ENCODE measurements around the gene CIBAR2. TPM values are rescaled to one million over a fixed set of nuclear protein-coding genes. Genes with fewer than 3 reads are reported as not detected.

CIBAR2 gene
- total RNA-seq, 6 experiments from 2014 or later = not detected

GRCh38 chr16:85078226-85078625 is 34.0 kb downstream of the CIBAR2 start:
- TF ChIP-seq, protein P1, sequence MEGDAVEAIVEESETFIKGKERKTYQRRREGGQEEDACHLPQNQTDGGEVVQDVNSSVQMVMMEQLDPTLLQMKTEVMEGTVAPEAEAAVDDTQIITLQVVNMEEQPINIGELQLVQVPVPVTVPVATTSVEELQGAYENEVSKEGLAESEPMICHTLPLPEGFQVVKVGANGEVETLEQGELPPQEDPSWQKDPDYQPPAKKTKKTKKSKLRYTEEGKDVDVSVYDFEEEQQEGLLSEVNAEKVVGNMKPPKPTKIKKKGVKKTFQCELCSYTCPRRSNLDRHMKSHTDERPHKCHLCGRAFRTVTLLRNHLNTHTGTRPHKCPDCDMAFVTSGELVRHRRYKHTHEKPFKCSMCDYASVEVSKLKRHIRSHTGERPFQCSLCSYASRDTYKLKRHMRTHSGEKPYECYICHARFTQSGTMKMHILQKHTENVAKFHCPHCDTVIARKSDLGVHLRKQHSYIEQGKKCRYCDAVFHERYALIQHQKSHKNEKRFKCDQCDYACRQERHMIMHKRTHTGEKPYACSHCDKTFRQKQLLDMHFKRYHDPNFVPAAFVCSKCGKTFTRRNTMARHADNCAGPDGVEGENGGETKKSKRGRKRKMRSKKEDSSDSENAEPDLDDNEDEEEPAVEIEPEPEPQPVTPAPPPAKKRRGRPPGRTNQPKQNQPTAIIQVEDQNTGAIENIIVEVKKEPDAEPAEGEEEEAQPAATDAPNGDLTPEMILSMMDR (IDR thresholded peaks at IDR 0.05) = no peak
- Mint-ChIP-seq H3K4me1 (ENCODE audit: low read depth) (no peaks in the 10 kb centered on the region; the same call in 1 of the 2 replicates), H3K27ac (no peak overlapping the region)

GRCh38 chr16:85077576-85078125 is 34.6 kb downstream of the CIBAR2 start:
- peaks cover 43% of the 10 kb centered on the region for H3K36me3 Mint-ChIP-seq (ENCODE audit: low read depth)
- H3K9me3 Mint-ChIP-seq = no peaks in the 10 kb centered on the region
- TF ChIP-seq, protein P1 (IDR thresholded peaks at IDR 0.05) = no peak
- H3K4me1 Mint-ChIP-seq (ENCODE audit: low read depth) = peaks cover 6% of the 10 kb centered on the region
- H3K27ac Mint-ChIP-seq = no peak overlapping the region
- no peak overlapping the region for H3K4me3 Mint-ChIP-seq
- no peak for DNase-seq
- H3K27me3 Mint-ChIP-seq (ENCODE audit: insufficient read depth) = no peaks in the 10 kb centered on the region; the same call in 1 of the 2 replicates

More at GRCh38 chr16:85078226-85078625, 34.0 kb downstream of the CIBAR2 start:
- peaks cover 39% of the 10 kb centered on the region for H3K36me3 Mint-ChIP-seq (ENCODE audit: low read depth)
- no peaks in the 10 kb centered on the region for H3K9me3 Mint-ChIP-seq
- H3K27me3 Mint-ChIP-seq (ENCODE audit: insufficient read depth) = no peaks in the 10 kb centered on the region; the same call in 1 of the 2 replicates
- DNase-seq = no peak
- no peak overlapping the region for H3K4me3 Mint-ChIP-seq

GRCh38 chr16:85077039-85077438 is 35.2 kb downstream of the CIBAR2 start:
- H3K27me3 Mint-ChIP-seq (ENCODE audit: insufficient read depth) = no peaks in the 10 kb centered on the region; the same call in 1 of the 2 replicates
- DNase-seq = no peak
- no peak overlapping the region for H3K27ac Mint-ChIP-seq
- H3K9me3 Mint-ChIP-seq = no peaks in the 10 kb centered on the region
- TF ChIP-seq, protein P1 (IDR thresholded peaks at IDR 0.05) = no peak
- no peak overlapping the region for H3K4me3 Mint-ChIP-seq
- peaks cover 43% of the 10 kb centered on the region for H3K36me3 Mint-ChIP-seq (ENCODE audit: low read depth)
- H3K4me1 Mint-ChIP-seq (ENCODE audit: low read depth) = peaks cover 9% of the 10 kb centered on the region

- peaks cover 9% of the 10 kb centered on the region for H3K4me1 Mint-ChIP-seq (ENCODE audit: low read depth)
- H3K36me3 Mint-ChIP-seq (ENCODE audit: low read depth) = peaks cover 43% of the 10 kb centered on the region
- no peaks in the 10 kb centered on the region for H3K9me3 Mint-ChIP-seq
- TF ChIP-seq, protein P1 (IDR thresholded peaks at IDR 0.05) = no peak
- H3K4me3 Mint-ChIP-seq = no peak overlapping the region
- no peak overlapping the region for H3K27ac Mint-ChIP-seq
- no peaks in the 10 kb centered on the region; the same call in 1 of the 2 replicates for H3K27me3 Mint-ChIP-seq (ENCODE audit: insufficient read depth)
- no peak for DNase-seq
Measured at GRCh38 chr16:85075236-85075924, 36.9 kb downstream of the CIBAR2 start.

- no peaks in the 10 kb centered on the region; the same call in 1 of the 2 replicates for H3K27me3 Mint-ChIP-seq (ENCODE audit: insufficient read depth)
- H3K9me3 Mint-ChIP-seq = no peaks in the 10 kb centered on the region
- H3K27ac Mint-ChIP-seq = no peak overlapping the region
- H3K4me3 Mint-ChIP-seq = no peak overlapping the region
- no peak for DNase-seq
- H3K4me1 Mint-ChIP-seq (ENCODE audit: low read depth) = peaks cover 9% of the 10 kb centered on the region
- peaks cover 34% of the 10 kb centered on the region for H3K36me3 Mint-ChIP-seq (ENCODE audit: low read depth)
- TF ChIP-seq, protein P1 (IDR thresholded peaks at IDR 0.05) = no peak
Measured at GRCh38 chr16:85074225-85074914, 37.9 kb downstream of the CIBAR2 start.

All from HFFc6 (cell line).